ENCODE data around the gene GID8. TPM values are rescaled to one million over a fixed set of nuclear protein-coding genes. Genes with fewer than 3 reads are reported as not detected.

GID8 gene
- total and polyA plus RNA-seq, 9 of the 15 experiments (the other 6 are each of a cell fraction or from before 2014, with no cell fraction given): 7.5 to 31.6 (median 22.2) TPM

DNA sequence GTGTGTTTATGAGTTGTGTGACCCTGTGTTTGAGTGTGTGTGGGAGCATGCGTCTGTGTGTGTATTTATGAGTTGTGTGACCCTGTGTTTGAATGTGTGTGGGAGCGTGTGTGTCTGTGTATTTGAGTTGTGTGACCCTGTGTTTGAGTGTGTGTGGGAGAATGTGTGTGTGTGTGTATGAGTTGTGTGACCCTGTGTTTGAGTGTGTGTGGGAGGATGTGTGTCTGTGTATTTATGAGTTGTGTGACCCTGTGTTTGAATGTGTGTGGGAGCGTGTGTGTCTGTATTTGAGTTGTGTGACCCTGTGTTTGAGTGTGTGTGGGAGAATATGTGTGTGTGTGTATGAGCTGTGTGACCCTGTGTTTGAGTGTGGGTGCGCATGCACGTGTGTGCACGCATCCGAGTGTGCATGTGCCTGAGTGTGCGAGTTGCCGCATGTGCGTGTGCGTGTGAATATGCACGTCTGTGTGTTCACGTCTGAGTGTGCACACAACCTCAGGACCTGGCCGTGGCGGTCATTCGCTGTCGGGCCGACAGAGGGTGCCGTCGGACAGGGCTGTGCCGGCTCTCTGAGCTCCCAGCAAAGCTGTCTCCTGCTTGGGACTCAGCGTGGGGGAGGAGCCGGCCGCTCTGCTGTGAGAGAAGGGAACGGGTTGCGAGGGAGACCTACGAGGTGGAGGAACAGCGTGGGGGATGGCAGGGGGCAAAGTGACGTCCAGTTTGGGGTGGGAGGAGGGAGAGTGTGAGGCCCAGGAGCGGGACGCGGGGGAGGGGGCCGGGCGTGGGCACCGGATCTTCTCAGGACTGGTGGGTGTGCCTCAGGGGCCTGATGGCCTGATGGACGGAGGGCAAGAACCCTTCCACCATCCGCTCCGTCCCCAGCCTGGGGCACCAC lies 34.2 kb downstream of the GID8 start (continued):
- TF ChIP-seq, protein P1, sequence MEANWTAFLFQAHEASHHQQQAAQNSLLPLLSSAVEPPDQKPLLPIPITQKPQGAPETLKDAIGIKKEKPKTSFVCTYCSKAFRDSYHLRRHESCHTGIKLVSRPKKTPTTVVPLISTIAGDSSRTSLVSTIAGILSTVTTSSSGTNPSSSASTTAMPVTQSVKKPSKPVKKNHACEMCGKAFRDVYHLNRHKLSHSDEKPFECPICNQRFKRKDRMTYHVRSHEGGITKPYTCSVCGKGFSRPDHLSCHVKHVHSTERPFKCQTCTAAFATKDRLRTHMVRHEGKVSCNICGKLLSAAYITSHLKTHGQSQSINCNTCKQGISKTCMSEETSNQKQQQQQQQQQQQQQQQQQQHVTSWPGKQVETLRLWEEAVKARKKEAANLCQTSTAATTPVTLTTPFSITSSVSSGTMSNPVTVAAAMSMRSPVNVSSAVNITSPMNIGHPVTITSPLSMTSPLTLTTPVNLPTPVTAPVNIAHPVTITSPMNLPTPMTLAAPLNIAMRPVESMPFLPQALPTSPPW (CRISPR knock-in tag; IDR thresholded peaks at IDR 0.05): peak; percentile 25; the same call in 1 of the 2 replicates
- no peak for TF ChIP-seq YBX1 (IDR thresholded peaks at IDR 0.05)
- TF ChIP-seq, protein P2, sequence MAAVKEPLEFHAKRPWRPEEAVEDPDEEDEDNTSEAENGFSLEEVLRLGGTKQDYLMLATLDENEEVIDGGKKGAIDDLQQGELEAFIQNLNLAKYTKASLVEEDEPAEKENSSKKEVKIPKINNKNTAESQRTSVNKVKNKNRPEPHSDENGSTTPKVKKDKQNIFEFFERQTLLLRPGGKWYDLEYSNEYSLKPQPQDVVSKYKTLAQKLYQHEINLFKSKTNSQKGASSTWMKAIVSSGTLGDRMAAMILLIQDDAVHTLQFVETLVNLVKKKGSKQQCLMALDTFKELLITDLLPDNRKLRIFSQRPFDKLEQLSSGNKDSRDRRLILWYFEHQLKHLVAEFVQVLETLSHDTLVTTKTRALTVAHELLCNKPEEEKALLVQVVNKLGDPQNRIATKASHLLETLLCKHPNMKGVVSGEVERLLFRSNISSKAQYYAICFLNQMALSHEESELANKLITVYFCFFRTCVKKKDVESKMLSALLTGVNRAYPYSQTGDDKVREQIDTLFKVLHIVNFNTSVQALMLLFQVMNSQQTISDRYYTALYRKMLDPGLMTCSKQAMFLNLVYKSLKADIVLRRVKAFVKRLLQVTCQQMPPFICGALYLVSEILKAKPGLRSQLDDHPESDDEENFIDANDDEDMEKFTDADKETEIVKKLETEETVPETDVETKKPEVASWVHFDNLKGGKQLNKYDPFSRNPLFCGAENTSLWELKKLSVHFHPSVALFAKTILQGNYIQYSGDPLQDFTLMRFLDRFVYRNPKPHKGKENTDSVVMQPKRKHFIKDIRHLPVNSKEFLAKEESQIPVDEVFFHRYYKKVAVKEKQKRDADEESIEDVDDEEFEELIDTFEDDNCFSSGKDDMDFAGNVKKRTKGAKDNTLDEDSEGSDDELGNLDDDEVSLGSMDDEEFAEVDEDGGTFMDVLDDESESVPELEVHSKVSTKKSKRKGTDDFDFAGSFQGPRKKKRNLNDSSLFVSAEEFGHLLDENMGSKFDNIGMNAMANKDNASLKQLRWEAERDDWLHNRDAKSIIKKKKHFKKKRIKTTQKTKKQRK (IDR thresholded peaks at IDR 0.05; ENCODE audit: borderline replicate concordance, low read depth, low read length): no peak
- TF ChIP-seq PHB (CRISPR knock-in tag; IDR thresholded peaks at IDR 0.05): no peak
- TF ChIP-seq RB1 (IDR thresholded peaks at IDR 0.05; ENCODE audit: low read depth): peak; percentile 79
- TF ChIP-seq HDAC8 (tag; IDR thresholded peaks at IDR 0.05): no peak
- no peak for TF ChIP-seq NCOR1 (IDR thresholded peaks at IDR 0.05)
- TF ChIP-seq SMC3 (conservative IDR thresholded peaks at IDR 0.05; ENCODE audit: insufficient read depth, low read depth, low read length): peak; percentile 90
- no peak for TF ChIP-seq SRSF9 (IDR thresholded peaks at IDR 0.05; ENCODE audit: borderline replicate concordance, low read depth, low read length)
- no peak for TF ChIP-seq HMG20A (CRISPR knock-in tag; conservative IDR thresholded peaks at IDR 0.05)
- TF ChIP-seq NRF1 (conservative IDR thresholded peaks at IDR 0.05 in 1 of 2, IDR thresholded peaks at IDR 0.05 in 1 of 2): 0 out of 4 replicates have a peak, but pooled peaks of 1 of the 2 experiments have one; percentile 29
- TF ChIP-seq POLR2G (IDR thresholded peaks at IDR 0.05; ENCODE audit: low read depth, low read length): no peak
- no peak for TF ChIP-seq HDAC6 (IDR thresholded peaks at IDR 0.05; ENCODE audit: low read depth, low read length)
- TF ChIP-seq KDM5B (IDR thresholded peaks at IDR 0.05; ENCODE audit: insufficient replicate concordance, low read depth, low read length): no peak
- no peak for TF ChIP-seq ZNF274 (IDR thresholded peaks at IDR 0.05; ENCODE audit: borderline replicate concordance, low read depth, low read length)
- no peak for TF ChIP-seq NR3C1 (CRISPR knock-in tag; IDR thresholded peaks at IDR 0.05)
- TF ChIP-seq, protein P3, sequence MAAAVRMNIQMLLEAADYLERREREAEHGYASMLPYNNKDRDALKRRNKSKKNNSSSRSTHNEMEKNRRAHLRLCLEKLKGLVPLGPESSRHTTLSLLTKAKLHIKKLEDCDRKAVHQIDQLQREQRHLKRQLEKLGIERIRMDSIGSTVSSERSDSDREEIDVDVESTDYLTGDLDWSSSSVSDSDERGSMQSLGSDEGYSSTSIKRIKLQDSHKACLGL (CRISPR knock-in tag; IDR thresholded peaks at IDR 0.05; ENCODE audit: borderline replicate concordance, poor library complexity, severe bottlenecking): no peak
- TF ChIP-seq HDAC2 (IDR thresholded peaks at IDR 0.05): no peak
- TF ChIP-seq CC2D1A (IDR thresholded peaks at IDR 0.05): peak; percentile 62; the same call in 1 of the 2 replicates
- TF ChIP-seq GABPB1 (CRISPR knock-in tag; IDR thresholded peaks at IDR 0.05): peak; percentile 58; the same call in 1 of the 2 replicates
- TF ChIP-seq CHD2 (IDR thresholded peaks at IDR 0.05; ENCODE audit: low read depth, low read length): no peak
